ENCODE results near the gene EFNA2.
A peak's percentile ranks its signal among the peaks of the same experiment; 100 is the strongest.

The EFNA2 gene

DNA sequence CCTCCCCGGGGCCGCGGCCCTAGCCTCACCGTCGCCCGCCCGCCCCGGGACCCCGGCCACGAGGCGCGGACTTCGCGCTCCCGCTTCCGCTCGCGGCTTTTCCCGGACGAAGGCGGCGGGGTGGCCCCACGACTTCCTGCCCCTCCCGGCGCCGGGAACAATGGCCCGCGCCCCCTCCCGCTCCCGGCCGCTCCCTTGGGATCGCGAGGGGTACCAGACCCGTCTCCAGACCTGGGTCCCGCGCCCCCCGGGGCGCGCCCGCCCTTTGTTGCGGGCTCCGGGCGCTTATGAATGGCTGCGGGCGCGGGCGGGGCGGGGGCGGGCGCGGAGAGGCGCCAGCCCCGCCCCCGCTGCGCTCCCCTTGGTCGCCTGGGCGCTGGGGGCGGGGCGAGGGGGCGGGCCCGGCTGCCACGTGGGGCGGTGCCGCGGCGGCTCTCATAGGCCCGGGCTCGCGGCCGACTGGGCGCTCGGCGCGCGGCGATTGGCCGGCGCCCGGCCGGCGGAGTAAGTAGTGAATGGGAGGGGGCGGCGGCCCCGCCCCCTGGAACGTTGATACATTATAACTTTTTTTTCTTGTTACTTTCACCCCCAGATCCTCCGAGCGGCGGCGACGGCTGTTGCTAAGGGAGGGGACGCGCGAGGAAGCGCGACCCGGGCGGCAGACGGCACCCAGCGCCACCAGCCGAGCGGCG lies 36.2 kb upstream of the EFNA2 start:
- DNase-seq (ENCODE audit: low read depth, low spot score) = peak; percentile 90

DNA sequence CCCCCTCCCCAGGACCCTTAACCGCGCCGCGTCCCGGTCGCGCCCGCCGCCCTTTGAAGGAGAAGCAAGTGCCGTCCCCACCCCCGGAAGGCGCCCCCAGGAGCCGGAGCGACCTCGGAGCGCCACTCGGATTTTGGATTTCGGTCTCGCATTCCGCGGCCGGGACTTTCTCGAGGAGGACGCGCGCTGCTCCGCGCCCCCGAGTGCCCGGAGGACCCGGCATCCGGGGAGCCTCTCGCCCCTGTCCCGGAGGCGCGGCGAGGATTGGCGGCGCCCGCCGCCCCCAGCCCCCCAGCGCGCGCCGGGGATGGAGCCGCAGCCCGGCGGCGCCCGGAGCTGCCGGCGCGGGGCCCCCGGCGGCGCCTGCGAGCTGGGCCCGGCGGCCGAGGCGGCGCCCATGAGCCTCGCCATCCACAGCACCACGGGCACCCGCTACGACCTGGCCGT lies 35.7 kb upstream of the EFNA2 start:
- DNase-seq (ENCODE audit: low read depth, low spot score) = no peak

DNA sequence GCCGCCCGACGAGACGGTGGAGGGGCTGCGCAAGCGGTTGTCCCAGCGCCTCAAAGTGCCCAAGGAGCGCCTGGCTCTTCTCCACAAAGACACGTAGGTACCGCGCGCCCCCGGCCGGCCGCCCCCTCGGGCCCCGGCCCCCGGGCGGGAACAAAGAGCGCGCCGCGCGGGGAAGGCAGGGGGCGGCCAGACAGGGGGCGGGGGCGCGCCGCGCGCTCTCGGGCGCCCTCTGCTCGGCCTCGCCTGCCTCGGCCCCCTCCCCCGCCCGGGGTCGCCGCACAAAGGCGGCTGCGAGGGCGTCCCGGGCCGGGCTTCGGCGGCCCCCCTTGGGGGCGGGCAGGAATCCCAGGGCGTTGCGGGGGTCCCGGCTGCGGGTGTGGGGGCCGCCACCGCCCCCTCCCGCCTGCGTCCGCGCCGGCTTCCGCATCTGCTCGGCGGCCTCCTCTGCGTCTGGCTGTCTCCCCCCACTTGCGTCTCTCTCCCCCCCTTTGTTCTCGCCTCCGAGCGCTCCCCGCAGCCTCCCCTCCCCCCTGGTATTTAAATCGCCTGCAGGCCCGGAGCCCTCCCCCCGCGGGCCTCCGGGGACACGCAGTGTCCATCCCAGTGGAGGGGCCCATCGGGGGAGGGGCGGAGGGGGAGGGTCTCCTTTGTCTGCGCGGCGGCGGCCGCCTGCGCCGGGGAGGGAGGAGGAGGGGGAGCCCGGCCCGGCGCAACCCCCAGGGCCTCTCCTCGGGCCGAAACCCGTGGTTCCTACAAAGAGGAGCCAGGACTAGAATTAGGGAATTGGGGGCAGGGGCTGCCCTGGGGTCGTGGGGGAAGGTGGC lies 35.0 kb upstream of the EFNA2 start:
- DNase-seq (ENCODE audit: low read depth, low spot score) = no peak

DNA sequence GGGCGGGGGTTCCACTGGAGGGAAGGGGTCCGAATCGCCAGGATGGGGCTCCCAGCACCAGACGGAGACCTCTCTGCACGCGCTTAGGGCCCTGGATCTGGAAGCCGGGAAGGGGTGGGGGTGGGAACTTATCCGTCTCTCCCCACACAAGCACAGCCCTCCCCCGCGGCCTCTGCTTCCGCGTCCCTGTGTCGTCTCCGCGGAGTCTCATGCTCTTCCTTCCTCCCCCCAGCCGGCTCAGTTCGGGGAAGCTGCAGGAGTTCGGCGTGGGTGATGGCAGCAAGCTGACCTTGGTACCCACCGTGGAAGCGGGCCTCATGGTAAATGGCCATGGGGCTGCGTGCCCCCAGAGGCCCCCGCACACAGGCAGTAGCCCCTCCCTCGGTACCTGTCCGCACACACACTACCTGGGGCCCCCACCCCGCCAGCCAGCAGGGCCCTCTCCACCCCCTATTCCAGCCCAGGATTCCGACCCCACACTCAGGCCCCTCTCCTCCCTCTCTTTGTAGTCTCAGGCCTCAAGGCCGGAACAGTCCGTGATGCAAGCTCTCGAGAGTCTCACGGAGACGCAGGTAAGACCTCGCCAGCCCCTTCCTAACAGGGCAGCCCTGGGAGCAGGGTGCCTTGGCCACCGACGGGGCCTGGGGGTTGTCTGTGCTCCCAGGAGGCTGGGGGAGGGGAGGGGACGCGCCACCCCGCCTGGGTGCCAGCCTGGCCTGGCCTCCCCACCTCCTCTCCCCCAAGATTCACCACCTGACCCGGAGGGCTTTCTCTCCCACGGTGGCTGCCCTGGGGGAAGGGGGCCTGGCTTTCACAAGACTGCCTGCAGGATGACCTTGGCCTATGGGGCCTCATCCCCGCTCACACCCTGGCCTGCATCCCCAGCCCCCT lies 34.1 kb upstream of the EFNA2 start:
- no peak for DNase-seq (ENCODE audit: low read depth, low spot score)

DNA sequence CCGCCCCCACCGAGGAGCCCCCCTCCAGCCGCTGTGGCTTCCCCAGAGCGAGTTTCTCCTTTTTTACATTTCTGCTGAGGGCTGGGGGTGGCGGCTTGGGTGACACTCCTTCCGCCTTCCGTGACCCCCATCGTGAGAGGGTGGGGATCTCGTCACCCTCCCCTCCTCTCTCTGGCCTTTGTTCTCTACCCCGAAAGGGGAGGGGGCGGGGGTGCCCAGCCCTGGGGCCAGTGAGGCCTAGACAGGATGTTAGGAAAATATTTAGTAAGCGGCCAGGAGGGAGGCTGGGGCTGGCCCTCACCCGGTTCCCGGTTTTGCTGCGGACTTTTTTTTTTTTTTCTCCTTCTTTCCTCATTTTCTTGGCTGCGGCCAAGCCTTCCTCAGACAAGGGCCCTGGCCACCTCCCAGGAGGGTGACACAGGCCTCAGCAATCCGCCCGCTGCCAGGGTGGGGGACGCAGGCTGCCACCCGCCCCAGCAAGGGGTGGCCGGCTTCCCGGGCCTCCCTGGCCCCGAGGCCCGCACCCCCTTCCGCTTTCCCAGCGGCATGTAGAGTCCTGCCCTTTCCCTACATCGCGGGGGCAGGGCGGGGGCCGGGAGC lies 33.4 kb upstream of the EFNA2 start:
- no peak for DNase-seq (ENCODE audit: low read depth, low spot score)

DNA sequence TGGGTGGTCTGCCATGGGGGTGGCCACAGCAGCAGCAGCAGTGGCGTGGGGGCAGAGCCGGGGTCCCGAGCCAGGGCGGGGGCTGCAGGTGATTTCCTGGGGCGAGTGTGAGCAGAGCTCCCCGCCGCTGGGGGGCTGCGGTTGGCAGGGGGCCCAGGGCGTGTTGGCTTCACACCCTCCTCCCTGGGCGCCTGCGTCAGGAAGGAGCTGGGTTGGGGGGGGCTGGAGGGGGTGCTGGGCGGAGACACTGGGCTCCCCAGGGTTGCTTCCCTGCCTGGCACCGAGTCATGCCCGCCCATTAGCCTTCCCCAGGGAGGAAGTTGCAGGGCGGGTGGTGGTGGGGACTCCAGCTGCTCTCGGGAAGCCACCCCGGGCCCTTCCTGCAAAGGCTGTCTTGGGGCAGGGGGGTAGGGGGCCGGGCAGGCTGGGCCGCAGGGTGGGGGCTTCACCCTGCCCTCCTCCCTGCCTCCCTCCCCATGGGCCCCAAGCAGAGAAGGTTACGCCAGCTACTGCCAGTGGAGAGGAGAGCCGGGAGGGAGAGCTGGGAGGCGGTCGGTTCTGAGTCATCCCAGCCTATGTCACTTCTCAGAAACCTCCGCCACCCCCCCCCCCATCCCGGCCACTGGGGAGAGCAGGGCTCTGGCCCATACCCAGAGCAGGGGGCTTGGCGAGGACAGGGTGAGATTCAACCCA lies 32.7 kb upstream of the EFNA2 start:
- DNase-seq (ENCODE audit: low read depth, low spot score) = no peak

DNA sequence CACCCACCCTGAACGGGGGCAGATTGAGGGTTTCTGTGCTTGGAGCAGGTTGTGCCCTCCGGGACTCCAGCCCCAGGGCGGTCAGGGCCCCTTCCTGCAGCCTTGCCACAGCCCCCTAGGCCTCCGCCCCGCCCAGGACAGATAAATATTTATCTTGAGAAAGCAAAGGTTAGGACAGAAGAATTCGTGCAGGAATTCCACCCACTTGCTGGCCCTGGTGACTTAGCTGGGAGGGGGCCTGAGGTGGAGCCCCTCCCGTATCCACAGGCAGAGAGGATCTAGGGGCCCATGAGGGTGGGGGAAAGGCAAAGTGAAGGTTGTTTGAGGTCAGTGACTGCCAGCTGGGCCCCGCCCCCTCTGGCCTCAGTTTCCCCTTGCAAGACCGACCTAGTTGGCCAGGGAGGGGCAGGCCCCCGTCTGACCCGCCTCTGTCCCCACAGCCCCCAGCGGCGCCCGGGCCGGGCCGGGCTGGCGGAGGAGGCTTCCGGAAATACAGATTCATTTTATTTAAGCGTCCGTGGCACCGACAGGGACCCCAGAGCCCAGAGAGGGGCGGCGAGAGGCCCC lies 32.1 kb upstream of the EFNA2 start:
- no peak for DNase-seq (ENCODE audit: low read depth, low spot score)

DNA sequence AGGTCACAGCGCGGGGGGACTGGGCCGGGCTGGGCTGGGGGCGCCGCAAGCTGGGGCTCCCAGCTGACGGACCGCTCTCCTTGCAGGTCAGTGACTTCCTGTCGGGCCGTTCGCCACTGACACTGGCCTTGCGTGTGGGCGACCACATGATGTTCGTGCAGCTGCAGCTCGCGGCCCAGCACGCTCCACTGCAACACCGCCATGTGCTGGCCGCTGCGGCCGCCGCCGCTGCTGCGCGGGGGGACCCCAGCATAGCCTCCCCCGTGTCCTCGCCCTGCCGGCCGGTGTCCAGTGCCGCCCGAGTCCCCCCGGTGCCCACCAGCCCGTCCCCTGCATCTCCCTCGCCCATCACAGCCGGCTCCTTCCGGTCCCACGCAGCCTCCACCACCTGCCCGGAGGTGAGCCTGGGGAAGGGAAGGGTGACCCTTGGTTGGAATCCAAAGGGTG lies 31.6 kb upstream of the EFNA2 start:
- no peak for DNase-seq (ENCODE audit: low read depth, low spot score)

DNA sequence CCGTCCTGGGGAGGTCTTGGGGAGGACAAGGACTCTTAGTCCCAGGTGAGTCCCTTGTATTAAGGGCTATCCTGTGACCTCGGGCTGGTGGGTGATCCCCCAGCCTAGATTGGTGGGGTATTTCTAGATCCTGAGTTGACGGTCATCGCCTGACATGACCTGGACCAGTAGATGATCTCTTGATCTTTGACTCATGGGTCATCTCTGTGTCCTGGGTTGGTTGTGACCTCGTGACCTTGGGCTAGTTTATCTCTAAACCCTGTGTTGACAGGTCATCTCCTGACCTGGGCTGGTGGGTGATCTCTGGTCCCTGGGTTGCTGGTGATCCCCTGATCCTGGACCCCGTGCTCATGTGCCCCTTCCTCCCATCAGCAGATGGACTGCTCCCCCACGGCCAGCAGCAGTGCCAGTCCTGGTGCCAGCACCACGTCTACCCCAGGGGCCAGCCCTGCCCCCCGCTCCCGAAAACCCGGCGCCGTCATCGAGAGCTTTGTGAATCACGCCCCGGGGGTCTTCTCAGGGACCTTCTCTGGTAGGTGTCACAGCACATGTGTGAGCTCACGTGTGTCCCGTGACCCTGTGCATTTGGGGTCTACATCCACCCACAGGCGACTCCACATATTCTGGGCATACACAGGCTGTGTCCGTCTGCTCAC lies 31.0 kb upstream of the EFNA2 start:
- DNase-seq (ENCODE audit: low read depth, low spot score) = no peak

DNA sequence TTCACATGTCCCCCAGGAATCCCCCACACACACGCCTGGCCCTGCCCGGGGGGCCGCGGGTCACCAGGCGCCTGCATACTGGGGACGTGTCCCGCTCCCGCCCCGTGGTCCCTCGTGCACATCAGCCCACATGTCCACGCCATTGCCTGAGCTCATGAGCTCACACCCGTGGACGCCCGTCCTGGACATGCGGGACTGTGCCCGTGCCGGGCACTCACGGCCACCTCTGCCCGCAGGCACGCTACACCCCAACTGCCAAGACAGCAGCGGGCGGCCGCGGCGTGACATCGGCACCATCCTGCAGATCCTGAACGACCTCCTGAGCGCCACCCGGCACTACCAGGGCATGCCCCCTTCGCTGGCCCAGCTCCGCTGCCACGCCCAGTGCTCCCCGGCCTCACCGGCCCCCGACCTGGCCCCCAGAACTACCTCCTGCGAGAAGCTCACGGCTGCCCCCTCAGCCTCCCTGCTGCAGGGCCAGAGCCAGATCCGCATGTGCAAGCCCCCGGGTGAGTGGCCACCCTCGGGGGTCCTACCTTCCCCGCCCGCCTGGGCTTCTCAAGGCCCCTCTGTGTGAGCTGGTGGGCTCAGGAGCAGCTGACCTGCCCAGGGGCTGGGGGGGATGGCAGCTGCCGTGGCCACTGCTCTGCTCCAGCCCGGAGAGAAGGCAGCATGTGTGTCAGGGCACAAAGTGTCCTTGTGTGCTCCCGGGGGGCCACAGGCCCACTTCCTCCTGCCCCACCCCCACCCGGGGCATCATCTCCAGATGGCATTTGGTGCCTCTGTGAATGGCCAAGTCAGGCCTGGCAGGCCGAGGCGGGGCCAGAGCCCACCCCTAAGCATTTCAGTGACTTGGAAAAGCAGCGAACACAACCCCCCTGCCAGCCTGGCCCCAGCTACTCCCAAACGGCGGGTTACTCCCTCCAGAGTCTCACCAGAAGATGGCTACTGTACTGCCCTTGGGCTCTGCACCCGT lies 30.2 kb upstream of the EFNA2 start:
- no peak for DNase-seq (ENCODE audit: low read depth, low spot score)

DNA sequence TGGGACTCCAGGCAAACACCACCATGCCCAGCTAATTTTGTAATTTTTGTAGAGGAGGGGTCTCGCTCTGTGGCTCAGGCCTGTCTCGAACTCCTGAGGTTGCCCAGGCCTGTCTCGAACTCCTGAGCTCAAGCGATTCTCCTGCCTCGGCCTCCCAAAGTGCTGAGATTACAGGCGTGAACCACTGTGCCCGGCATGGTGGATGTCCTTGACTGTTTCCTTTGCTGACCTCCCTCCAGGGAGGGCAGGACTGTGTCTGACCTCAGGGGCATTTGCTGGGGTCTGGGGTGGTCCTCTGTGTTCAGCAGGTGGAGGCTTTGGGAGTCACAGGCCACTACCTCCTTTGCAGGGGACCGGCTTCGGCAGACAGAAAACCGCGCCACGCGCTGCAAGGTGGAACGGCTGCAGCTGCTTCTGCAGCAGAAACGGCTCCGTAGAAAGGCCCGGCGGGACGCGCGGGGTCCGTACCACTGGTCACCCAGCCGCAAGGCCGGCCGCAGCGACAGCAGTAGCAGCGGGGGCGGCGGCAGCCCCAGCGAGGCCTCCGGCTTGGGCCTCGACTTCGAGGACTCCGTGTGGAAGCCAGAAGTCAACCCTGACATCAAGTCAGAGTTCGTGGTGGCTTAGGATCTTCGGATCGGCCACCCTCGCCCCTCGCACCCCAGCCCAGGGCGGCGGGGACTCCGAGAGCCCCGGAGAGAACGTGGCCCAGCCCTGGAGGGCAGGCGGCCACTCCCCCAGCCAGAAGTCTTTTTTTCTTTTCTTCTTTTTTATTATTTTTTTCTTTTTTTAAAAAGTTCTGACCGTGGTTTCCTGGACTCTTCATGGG lies 28.8 kb upstream of the EFNA2 start:
- no peak for DNase-seq (ENCODE audit: low read depth, low spot score)

DNA sequence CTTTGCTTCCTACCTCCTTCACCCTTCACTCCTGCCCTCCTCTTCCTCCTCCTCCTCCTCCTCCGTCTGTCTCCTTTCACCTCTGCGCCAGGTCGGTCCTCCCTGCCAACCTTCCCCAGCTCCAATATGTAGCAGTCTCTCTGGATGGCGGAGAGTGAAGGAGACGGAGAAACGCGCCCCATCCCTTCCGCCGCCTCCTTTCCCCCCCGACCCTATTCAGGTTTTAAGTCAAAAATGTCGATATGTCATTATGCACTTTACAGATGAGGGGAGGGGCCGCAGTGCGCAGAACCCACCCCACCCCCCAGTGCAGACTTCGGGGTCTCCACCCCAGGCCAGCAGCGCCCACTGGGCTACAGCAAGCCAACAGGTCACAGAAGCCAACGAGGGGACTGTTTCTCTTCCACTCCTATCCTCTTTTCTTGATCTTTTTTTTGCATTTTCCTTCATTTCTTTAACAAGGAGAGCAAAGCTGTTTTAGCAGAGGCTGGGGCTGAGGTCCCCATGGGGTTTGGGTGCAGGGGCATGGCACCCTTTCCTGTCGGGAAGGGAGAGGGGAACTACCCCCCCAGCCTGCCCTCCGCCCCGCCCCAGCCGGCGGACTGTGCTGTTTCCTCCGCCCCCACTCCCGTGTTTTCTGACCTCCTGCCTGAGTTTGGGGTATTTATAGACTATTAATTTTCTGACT lies 28.1 kb upstream of the EFNA2 start:
- DNase-seq (ENCODE audit: low read depth, low spot score) = no peak

DNA sequence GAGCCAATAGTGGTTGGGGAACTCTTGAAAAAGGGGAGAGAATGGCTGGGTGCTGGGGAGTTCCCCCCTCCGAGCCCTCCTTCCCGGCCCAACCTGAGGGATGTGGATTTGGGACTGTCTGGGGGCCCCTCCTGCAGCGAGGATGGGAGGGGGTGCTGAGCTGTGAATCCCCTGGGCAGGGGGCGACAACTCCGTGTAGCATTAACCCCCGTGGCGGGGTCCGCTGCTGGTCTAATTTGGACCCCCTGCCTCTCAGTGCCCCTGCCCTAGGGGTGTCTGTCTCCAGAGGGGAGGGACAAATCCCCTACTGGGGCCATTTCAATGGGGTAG lies 27.5 kb upstream of the EFNA2 start:
- DNase-seq (ENCODE audit: low read depth, low spot score) = no peak

DNA sequence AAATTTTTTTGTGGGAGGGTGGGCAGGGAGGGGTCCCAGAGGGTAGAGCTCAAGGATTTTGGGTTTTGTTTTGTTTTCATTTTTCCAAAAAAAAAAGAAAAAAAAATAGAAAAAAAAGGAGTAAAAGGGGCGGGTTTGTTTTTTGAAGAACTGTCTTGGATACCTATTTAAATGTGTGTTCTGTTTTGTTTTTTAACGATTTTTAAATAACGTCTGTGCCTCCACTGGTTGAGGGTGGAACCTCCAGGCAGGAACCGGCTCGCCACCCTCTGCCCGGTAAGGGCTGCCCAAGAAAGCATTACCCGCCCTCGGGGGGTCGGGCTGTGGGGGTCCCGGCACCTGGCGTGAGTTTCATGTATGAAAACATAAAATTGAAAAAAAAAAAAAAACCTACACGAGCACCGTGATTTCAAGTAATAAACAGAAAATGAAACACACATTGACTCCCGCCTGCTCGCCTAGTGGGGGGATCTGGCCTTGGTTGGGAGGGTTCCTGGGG lies 26.9 kb upstream of the EFNA2 start:
- no peak for DNase-seq (ENCODE audit: low read depth, low spot score)

DNA sequence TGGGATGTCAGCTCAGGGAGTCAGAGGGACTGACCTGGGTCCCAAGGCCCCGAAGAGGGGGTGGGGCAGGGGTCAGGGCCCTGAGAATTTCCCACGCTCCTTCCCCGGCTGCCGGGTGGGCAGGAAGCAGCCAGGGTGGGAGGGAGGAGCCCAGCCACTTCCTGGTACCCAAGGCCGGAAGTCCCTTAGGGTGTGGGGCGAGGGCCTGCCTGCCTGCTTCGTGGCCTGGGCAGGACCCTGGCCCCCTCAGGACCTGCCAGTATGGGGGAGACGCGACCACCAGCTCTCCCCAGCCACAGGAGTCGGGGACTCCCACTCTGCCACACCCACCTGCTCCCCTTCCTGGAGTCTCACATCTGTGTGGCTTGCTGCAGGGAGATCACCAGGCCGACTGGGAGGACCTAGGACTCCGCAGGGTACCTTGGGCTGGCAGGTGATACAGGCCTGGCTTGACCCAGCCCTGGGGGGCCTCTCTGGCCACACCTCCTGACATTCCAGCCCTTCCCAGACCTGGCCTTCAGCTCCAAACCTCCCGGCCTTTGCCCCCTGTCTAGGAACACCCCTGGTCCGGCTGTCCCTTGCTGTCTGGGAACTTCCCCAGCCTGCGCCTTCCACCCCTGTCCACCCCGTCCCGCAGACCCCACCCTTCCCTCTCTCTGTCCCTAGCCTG lies 26.3 kb upstream of the EFNA2 start:
- DNase-seq (ENCODE audit: low read depth, low spot score) = no peak

DNA sequence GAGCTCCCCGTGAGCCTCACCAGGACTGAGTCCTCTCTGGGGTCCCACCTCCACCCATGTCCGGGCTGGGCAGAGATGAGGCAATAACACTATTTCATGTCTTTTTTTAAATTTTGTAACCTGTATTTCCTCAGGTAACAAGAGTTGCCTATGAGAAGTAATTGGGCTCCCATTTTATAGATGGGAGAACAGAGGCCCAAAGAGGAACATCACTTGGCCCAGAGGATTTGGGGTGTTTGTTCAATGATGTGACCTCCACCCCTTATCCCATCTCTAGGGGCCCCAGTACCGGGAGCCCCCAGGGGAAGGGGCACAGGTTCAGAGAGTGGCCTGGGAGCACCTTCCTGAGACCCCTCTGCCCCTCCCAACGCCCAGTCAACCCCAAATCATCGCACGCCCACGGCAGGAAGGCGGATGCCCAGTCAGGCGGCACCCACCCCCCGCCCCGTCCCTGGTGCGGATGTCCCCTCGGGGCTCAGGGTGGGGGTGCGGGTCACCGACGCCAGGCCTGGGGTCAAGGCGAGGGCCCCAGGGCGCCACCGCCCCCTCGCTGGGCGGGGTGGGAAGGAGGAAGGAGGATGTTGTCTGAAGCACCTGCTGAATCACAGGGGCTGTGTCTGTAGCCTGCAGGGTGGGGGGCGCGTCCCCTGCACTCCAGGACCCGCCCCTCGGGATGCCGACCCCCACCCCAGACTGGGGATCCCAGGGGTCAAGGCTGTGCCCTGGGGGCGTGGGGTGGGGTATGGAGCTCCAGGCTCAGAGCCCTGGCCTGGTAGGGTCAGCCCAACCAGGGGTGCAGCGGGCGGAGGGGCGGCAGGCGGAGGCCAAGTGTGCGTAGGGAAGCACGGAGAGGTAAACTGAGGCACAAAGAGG lies 25.6 kb upstream of the EFNA2 start:
- DNase-seq (ENCODE audit: low read depth, low spot score) = no peak

Measured in activated naive CD8-positive, alpha-beta T cell treated with anti-CD3 and anti-CD28 coated beads, Interleukin-2, amount 50 U/mL, for 16 hours (primary cell).